Small intestine (tissue), 7 donors: ENCODE results near the gene CXCR1. TPM values are rescaled to one million over a fixed set of nuclear protein-coding genes. Genes with fewer than 3 reads are reported as not detected.
"Not testable (repeated sequence)": the region's sequence is repeated elsewhere in the genome, so short reads cannot be mapped to it uniquely, and the experiment has no call there.

Source experiments
- DNase-seq, 2 donors: peaks; one replicate each; pipeline versions ENCODE4 v3.0.0 to v3.0.0-alpha.2; 2013
- FAIRE-seq: peaks from 2 replicates; lab custom pipeline; 2012; peaks lifted over from hg19 to GRCh38; lab: Jason Lieb, UNC
- H3K27ac ChIP-seq, 3 donors: one replicate each; pipeline ENCODE4 v1.5.1; 2013; ENCODE audit warnings: low read length in 2 of 3, mild to moderate bottlenecking in 2 of 3, control low read depth in 1 of 3, inconsistent platforms in 1 of 3, low read depth in 1 of 3, moderate library complexity in 1 of 3
- H3K27me3 ChIP-seq, 3 donors: one replicate each; pipeline ENCODE4 v1.6.1; 2013; ENCODE audit warnings: low read length in 3 of 3, inconsistent platforms in 1 of 3; ENCODE audit not compliant: control insufficient read depth in 3 of 3, insufficient read depth in 3 of 3
- H3K36me3 ChIP-seq, 3 donors: one replicate each; pipeline ENCODE4 v1.6.1; 2013; ENCODE audit warnings: low read length in 3 of 3, inconsistent platforms in 1 of 3, low read depth in 1 of 3, mild to moderate bottlenecking in 1 of 3, moderate library complexity in 1 of 3; ENCODE audit not compliant: control insufficient read depth in 3 of 3, insufficient read depth in 2 of 3
- H3K4me1 ChIP-seq, 3 donors: one replicate each; pipeline ENCODE4 v1.6.1; 2013; ENCODE audit warnings: low read length in 2 of 3, inconsistent platforms in 1 of 3, low read depth in 1 of 3, mild to moderate bottlenecking in 1 of 3, moderate library complexity in 1 of 3; ENCODE audit not compliant: control insufficient read depth in 3 of 3, insufficient read depth in 2 of 3
- H3K4me3 ChIP-seq, 3 donors: one replicate each; pipeline ENCODE4 v1.5.1; 2013; ENCODE audit warnings: low read length in 3 of 3, control low read depth in 1 of 3, inconsistent platforms in 1 of 3, low read depth in 1 of 3, mild to moderate bottlenecking in 1 of 3, moderate library complexity in 1 of 3
- H3K9me3 ChIP-seq, 2 donors: one replicate each; pipeline ENCODE4 v1.6.1; 2013; ENCODE audit warnings: low read depth in 1 of 2, low read length in 1 of 2; ENCODE audit not compliant: control insufficient read depth in 2 of 2, insufficient read depth in 1 of 2
- WGBS, 3 donors: extraction: QIAGEN DNeasy Blood & Tissue Kit; methylation state at CpG; one replicate each; pipeline ENCODE4 v1.1.7; 2013; 5-methylcytosine and 5-hydroxymethylcytosine counted together
- polyA plus RNA-seq, 4 donors: library from polyadenylated mRNA; stranded (reverse) in 3 of 4; unstranded in 1 of 4; fragments of 200-250 nt in 3 of 4; fragments of 120-200 nt in 1 of 4; gene quantifications; one replicate each; pipeline versions ENCODE4 v1.2.1 to v1.2.3, GENCODE V29; 2013
- donor health status: healthy with polysubstance abuse.
- donor health status: control.
- donor health status: control.
- donor health status: Bipolar disorder and iron deficiency.
- donor health status: healthy.

The CXCR1 gene
- polyA plus RNA-seq, 4 donors = 0.03 to 0.22 TPM; not detected in 2

GRCh38 chr2:218121789-218122188, 45.0 kb downstream of the CXCR1 start:
- not testable (repeated sequence) for DNase-seq, H3K4me1 ChIP-seq, H3K27ac ChIP-seq, FAIRE-seq, H3K9me3 ChIP-seq, H3K4me3 ChIP-seq, H3K36me3 ChIP-seq, H3K27me3 ChIP-seq
- 69 to 80% (median 77%) methylated on average over 4 of the region's 4 CpGs for WGBS, 3 donors

Other genes with a start within 250 kb of the CXCR1 start
- gene TNS1, start 164.0 kb downstream of the CXCR1 start, polyA plus RNA-seq = 10 to 100 TPM in 2 of 4 donors, 1 to 10 TPM in 2; 1.3 to 52.1 (median 9.8) TPM
- under 1 TPM in 3 of 4 donors, not detected in 1; 0.22 to 0.25 (median 0.24) TPM for gene RUFY4, start 97.7 kb downstream of the CXCR1 start, polyA plus RNA-seq
- under 1 TPM in 3 of 4 donors, not detected in 1; 0.04 to 0.45 (median 0.07) TPM for gene CXCR2, start 40.9 kb downstream of the CXCR1 start, polyA plus RNA-seq
- gene ARPC2, start 50.2 kb upstream of the CXCR1 start, polyA plus RNA-seq = 100 to 1,000 TPM; 242 to 300 (median 270) TPM
- 1 to 10 TPM; 1.3 to 3.9 (median 1.6) TPM for gene GPBAR1, start 94.1 kb upstream of the CXCR1 start, polyA plus RNA-seq
- 100 to 1,000 TPM; 101 to 134 (median 118) TPM for gene AAMP, start 103.2 kb upstream of the CXCR1 start, polyA plus RNA-seq
- gene PNKD, start 103.6 kb upstream of the CXCR1 start, polyA plus RNA-seq = 100 to 1,000 TPM in 2 of 4 donors, 10 to 100 TPM in 2; 88.4 to 137 (median 104) TPM
- gene TMBIM1, start 125.5 kb upstream of the CXCR1 start, polyA plus RNA-seq = 100 to 1,000 TPM; 112 to 328 (median 155) TPM
- under 1 TPM in 2 of 4 donors, not detected in 2; 0.09 to 0.18 TPM for gene CATIP, start 189.9 kb upstream of the CXCR1 start, polyA plus RNA-seq
- 1 to 10 TPM in 2 of 4 donors, under 1 TPM in 2; 0.54 to 8.4 (median 2.0) TPM for gene SLC11A1, start 215.3 kb upstream of the CXCR1 start, polyA plus RNA-seq
- 100 to 1,000 TPM in 3 of 4 donors, 10 to 100 TPM in 1; 94.3 to 181 (median 127) TPM for gene CTDSP1, start 232.9 kb upstream of the CXCR1 start, polyA plus RNA-seq